Activated T-cell treated with anti-CD3 and anti-CD28 coated beads, Interleukin-2, amount 50 U/mL, for 48 hours (primary cell): ENCODE measurements around the gene CLIP2.
"Not testable (repeated sequence)": the region's sequence is repeated elsewhere in the genome, so short reads cannot be mapped to it uniquely, and the experiment has no call there.

Source experiments
- DNase-seq, 2 experiments: peaks; one replicate each; pipeline ENCODE4 v3.0.0-alpha.2; 2020

CLIP2 gene

GRCh38 chr7:74407958-74408357 lies 118.8 kb downstream of the CLIP2 start:
- DNase-seq: no peak

- no peak for DNase-seq
Measured at GRCh38 chr7:74409571-74409970, 120.4 kb downstream of the CLIP2 start.

GRCh38 chr7:74410772-74411171 lies 121.6 kb downstream of the CLIP2 start:
- no peak for DNase-seq

- not testable (repeated sequence) for DNase-seq
Measured at GRCh38 chr7:74411571-74411970, 122.4 kb downstream of the CLIP2 start.

- no peak for DNase-seq
Measured at GRCh38 chr7:74412056-74412455, 122.8 kb downstream of the CLIP2 start.

GRCh38 chr7:74412603-74413002 lies 123.4 kb downstream of the CLIP2 start:
- DNase-seq: no peak

GRCh38 chr7:74414595-74415333 lies 125.6 kb downstream of the CLIP2 start:
- not testable (repeated sequence) for DNase-seq

- peak; percentile 71 for DNase-seq
Measured at GRCh38 chr7:74417419-74417971, 128.3 kb downstream of the CLIP2 start.

- no peak for DNase-seq
Measured at GRCh38 chr7:74418076-74418475, 128.9 kb downstream of the CLIP2 start.

GRCh38 chr7:74418538-74418937 lies 129.3 kb downstream of the CLIP2 start:
- DNase-seq: no peak

- DNase-seq: not testable (repeated sequence)
Measured at GRCh38 chr7:74419232-74419631, 130.0 kb downstream of the CLIP2 start.

GRCh38 chr7:74420006-74420405 lies 130.8 kb downstream of the CLIP2 start:
- no peak for DNase-seq

- no peak for DNase-seq
Measured at GRCh38 chr7:74424291-74424880, 135.2 kb downstream of the CLIP2 start.

- DNase-seq: no peak
Measured at GRCh38 chr7:74428023-74428422, 138.8 kb downstream of the CLIP2 start.

- no peak for DNase-seq
Measured at GRCh38 chr7:74429153-74429747, 140.0 kb downstream of the CLIP2 start.

- not testable (repeated sequence) for DNase-seq
Measured at GRCh38 chr7:74430409-74430808, 141.2 kb downstream of the CLIP2 start.

GRCh38 chr7:74430961-74431466 lies 141.8 kb downstream of the CLIP2 start:
- DNase-seq: no peak

- not testable (repeated sequence) for DNase-seq
Measured at GRCh38 chr7:74437291-74437571, 148.0 kb downstream of the CLIP2 start.

GRCh38 chr7:74438327-74438726 lies 149.1 kb downstream of the CLIP2 start:
- DNase-seq: no peak

- no peak for DNase-seq
Measured at GRCh38 chr7:74439541-74439940, 150.3 kb downstream of the CLIP2 start.

GRCh38 chr7:74440143-74440542 lies 150.9 kb downstream of the CLIP2 start:
- not testable (repeated sequence) for DNase-seq

GRCh38 chr7:74441801-74442200 lies 152.6 kb downstream of the CLIP2 start:
- no peak for DNase-seq

GRCh38 chr7:74443543-74444247 lies 154.5 kb downstream of the CLIP2 start:
- DNase-seq: no peak
